ENCODE results near the gene TBC1D23. TPM values are rescaled to one million over a fixed set of nuclear protein-coding genes. Genes with fewer than 3 reads are reported as not detected.

The TBC1D23 gene
- total RNA-seq (2022; extraction: Qiagen RNA extraction) = 12.2 to 14.3 TPM (median 12.9 TPM) in 5 replicates

DNA sequence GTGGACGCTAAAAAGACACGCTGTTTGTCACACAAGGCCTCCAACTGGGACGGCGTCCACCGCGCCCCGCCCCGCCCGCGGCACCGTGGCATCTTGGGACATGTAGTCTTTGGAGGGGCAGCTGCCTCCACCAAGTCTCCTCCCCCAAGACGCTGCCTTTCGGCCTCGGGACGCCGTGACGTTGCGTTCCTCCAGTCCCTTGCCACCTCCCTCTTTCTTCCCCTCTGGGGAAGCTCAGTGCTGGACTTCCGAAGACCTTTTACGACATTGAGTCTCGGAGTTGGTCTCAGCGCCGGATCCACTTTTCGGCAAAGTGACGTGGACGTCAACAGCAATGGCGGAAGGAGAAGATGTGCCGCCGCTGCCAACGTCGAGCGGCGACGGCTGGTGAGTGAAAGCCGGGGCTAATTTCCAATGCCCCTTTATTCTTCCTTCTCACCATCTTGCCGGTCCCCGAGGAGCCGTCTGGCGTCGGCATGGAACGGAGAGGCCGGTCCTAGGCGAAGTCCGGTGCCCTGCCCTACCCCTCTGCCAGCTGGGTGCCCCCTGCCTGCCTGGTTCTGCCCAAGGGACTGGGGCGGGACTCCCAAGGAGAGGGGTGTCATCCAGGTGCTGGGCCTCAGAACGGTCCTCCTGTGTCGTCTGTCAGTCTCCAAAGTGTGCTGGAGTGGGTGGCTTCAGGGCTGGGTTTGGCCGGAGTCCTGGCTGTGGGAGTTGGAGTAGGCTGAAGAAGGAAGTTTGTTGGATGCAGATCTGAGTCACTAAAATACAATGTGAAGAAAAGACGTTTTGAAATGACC, at the start of gene TBC1D23:
TBC1D23 (plus strand) TSS at position 308 of the 800 bp plus-strand sequence; CDS start at position 335, 27 bp downstream.

GRCh38 chr3:100334488-100335351, 73.9 kb downstream of the TBC1D23 start, which contains the start of gene NIT2:
NIT2 (plus strand) TSS chr3:100334757; CDS start chr3:100334792, 35 bp downstream.

Other genes starting within 250 kb of the TBC1D23 start
- gene FILIP1L, start 146.5 kb upstream of the TBC1D23 start, total RNA-seq (2022; extraction: Qiagen RNA extraction) = 0.03 to 0.18 TPM (median 0.09 TPM) in 5 replicates
- 69.2 to 91.5 TPM (median 87.1 TPM) in 5 replicates for gene NIT2, start 73.8 kb downstream of the TBC1D23 start, total RNA-seq (2022; extraction: Qiagen RNA extraction)
- 46.6 to 59.1 TPM (median 47.4 TPM) in 5 replicates for gene TOMM70, start 140.1 kb downstream of the TBC1D23 start, total RNA-seq (2022; extraction: Qiagen RNA extraction)
- 0.73 to 0.95 TPM (median 0.77 TPM) in 5 replicates for gene LNP1, start 140.5 kb downstream of the TBC1D23 start, total RNA-seq (2022; extraction: Qiagen RNA extraction)
- gene TMEM45A, start 231.6 kb downstream of the TBC1D23 start, total RNA-seq (2022; extraction: Qiagen RNA extraction) = 2.0 to 2.4 TPM (median 2.4 TPM) in 5 replicates